Lower lobe of right lung (tissue), 2 donors: Measurements from ENCODE around the gene ELAVL4. TPM values are rescaled to one million over a fixed set of nuclear protein-coding genes. Genes with fewer than 3 reads are reported as not detected.

ENCODE experiments used
- ATAC-seq, 2 donors: fragments of 200-7000 bp; cut with Tn5 transposase; one replicate each; pipeline ENCODE4 v1.9.1; 2020 to 2022; ENCODE audit warnings: mild to moderate bottlenecking in 2 of 2, moderate library complexity in 2 of 2
- DNase-seq: peaks from one replicate; pipeline ENCODE4 v3.0.0-alpha.2; 2020
- H3K27ac ChIP-seq: fragments of 200-600 bp; one replicate; pipeline ENCODE4 v1.8.0; 2022
- H3K27me3 ChIP-seq: fragments of 200-600 bp; one replicate; pipeline ENCODE4 v1.8.0; 2022; ENCODE audit warnings: low read depth
- H3K36me3 ChIP-seq: fragments of 200-600 bp; one replicate; pipeline ENCODE4 v1.8.0; 2022; ENCODE audit warnings: mild to moderate bottlenecking
- H3K4me1 ChIP-seq: fragments of 200-600 bp; one replicate; pipeline ENCODE4 v1.8.0; 2022
- H3K4me3 ChIP-seq: fragments of 200-600 bp; one replicate; pipeline ENCODE4 v1.8.0; 2022; ENCODE audit warnings: mild to moderate bottlenecking
- H3K9me3 ChIP-seq: fragments of 200-600 bp; one replicate; pipeline ENCODE4 v1.8.0; 2022
- intact Hi-C: fragments of 100-400 bp; cut with DNase I; formaldehyde crosslinking; loops from one replicate; pipeline ENCODE4 v1.11.0; 2022
- total RNA-seq: library from RNA; stranded (reverse); fragmentation: NEBNext Ultra II Directional; extraction: Animal tissue kit (Norgen Biotek cat#: 25700); gene quantifications from one replicate; pipeline ENCODE4 v1.2.1, GENCODE V29; 2021
- TF ChIP-seq, protein P1 (sequence below): fragments of 200-600 bp; IDR thresholded peaks from one replicate; pipeline ENCODE4 v1.8.0; 2022; ENCODE audit warnings: antibody characterized with exemption, mild to moderate bottlenecking
- donor health status: DM: no; HTN: yes; CAD: no; lungs with severe emphysema.

Gene ELAVL4
- total RNA-seq, 1 donor from 2014 or later = not detected

DNA sequence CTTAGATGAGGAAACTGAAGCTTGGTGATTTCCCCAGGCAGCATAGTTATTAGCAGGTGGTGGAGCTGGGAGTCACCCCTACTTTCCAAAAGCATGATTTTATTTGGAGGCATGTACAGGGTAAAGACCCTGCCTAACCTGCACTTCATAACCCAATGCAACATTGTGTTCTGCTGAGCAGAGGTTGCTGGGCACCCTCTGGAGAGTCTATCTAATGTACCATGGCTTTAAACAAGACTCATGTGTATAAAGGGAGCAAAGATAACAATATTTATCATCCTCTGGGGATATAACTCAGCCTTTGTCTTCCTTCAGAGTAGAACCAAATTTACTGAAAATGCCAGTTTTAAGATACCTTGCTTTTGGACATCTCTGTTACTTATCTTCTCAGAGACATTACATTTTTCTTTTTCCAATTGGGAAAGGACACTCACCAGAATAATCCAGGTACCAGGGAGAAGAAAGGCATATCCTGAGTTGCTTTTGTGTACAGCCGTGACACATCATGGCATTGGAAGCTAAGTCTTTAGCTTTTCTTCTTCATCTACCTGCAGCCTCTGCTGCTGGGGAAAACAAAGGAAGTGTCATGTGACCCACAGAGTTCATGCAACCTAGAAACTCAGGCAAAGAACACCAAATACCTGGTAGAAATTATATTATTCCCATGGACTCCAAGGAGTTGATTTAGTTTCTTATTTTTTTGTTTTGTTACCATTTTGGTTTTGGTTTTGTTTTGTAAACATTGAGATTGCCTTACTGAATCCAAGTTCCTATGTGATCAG is 39.6 kb downstream of the ELAVL4 start:
- ATAC-seq (no peak), DNase-seq (no peak)
- TF ChIP-seq, protein P1, sequence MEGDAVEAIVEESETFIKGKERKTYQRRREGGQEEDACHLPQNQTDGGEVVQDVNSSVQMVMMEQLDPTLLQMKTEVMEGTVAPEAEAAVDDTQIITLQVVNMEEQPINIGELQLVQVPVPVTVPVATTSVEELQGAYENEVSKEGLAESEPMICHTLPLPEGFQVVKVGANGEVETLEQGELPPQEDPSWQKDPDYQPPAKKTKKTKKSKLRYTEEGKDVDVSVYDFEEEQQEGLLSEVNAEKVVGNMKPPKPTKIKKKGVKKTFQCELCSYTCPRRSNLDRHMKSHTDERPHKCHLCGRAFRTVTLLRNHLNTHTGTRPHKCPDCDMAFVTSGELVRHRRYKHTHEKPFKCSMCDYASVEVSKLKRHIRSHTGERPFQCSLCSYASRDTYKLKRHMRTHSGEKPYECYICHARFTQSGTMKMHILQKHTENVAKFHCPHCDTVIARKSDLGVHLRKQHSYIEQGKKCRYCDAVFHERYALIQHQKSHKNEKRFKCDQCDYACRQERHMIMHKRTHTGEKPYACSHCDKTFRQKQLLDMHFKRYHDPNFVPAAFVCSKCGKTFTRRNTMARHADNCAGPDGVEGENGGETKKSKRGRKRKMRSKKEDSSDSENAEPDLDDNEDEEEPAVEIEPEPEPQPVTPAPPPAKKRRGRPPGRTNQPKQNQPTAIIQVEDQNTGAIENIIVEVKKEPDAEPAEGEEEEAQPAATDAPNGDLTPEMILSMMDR = no peak

DNA sequence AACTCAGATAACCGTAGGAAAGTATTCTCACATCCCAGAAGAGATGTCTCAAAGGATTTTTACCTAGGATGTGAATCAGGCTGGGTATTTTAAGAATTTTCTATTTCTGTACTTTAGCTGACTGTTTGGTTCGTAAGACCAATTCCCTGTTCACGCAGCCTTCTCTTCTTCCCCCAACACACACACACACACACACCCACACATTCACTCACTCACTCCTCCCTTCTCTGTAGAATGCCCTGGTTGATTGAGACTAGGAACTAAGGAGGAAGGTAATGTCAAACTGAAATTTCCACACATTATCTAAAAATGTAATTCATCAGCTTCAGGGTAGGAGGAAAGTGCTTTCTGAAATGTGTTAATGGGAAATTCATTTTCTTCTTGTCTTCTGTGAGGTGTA is 43.5 kb downstream of the ELAVL4 start:
- H3K9me3 ChIP-seq = no peaks in the 10 kb centered on the region
- DNase-seq (no peak), ATAC-seq (no peak)
- H3K27ac ChIP-seq = no peak overlapping the region
- no peaks in the 10 kb centered on the region for H3K4me1 ChIP-seq
- no peak overlapping the region for H3K4me3 ChIP-seq
- no peaks in the 10 kb centered on the region for H3K36me3 ChIP-seq
- intact Hi-C loops = no loop called here
- H3K27me3 ChIP-seq = no peaks in the 10 kb centered on the region
- TF ChIP-seq, protein P1 = no peak

More for the DNA sequence above, 39.6 kb downstream of the ELAVL4 start:
- H3K9me3 ChIP-seq = no peaks in the 10 kb centered on the region
- H3K27ac ChIP-seq = no peak overlapping the region
- no peaks in the 10 kb centered on the region for H3K36me3 ChIP-seq
- H3K4me3 ChIP-seq = no peak overlapping the region
- no peaks in the 10 kb centered on the region for H3K4me1 ChIP-seq
- intact Hi-C loops = no loop called here
- no peaks in the 10 kb centered on the region for H3K27me3 ChIP-seq

GRCh38 chr1:50155541-50155940 is 46.8 kb downstream of the ELAVL4 start:
- intact Hi-C loops = no loop called here
- H3K4me1 ChIP-seq = no peaks in the 10 kb centered on the region
- H3K27me3 ChIP-seq = no peaks in the 10 kb centered on the region
- no peaks in the 10 kb centered on the region for H3K36me3 ChIP-seq
- H3K4me3 ChIP-seq = no peak overlapping the region
- H3K9me3 ChIP-seq = no peaks in the 10 kb centered on the region
- ATAC-seq (peak in 1 of 2 donors; percentile 48), DNase-seq (no peak)
- H3K27ac ChIP-seq = no peak overlapping the region
- TF ChIP-seq, protein P1 = no peak

GRCh38 chr1:50156241-50157010 is 47.7 kb downstream of the ELAVL4 start:
- H3K27ac ChIP-seq = no peak overlapping the region
- intact Hi-C loops = no loop called here

DNA sequence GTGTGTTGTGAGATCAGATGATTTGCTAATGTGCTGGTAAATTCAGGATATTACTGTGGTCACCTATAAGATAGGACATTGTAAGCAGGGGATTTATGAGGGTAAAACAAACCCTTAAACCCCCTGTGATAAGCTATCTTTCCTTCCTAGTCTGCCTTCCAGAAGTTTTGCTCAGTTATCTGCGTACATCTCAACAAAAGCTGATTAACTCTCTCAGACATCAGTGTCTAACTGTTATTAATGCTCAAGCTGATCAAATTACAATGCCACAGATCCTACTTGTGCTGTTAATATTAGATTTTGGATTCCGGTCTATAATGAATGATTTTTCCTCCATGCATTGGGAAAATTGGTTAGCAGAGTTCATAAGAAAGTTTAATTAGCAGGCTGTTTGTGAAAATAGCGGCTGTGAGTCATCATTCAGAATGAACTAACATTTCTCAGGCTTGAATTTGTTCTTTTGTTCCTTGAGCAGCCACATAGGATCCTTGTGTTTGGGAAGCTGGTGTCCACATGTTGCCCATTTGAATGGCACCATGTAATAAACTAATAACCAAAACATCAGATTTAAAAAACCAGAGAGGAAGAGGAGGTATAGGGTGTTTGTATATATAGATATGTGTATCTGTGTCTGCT is 48.7 kb downstream of the ELAVL4 start:
- Histone ChIP-seq H3K27ac (no peak overlapping the region), H3K4me1 (no peaks in the 10 kb centered on the region), H3K4me3 (no peak overlapping the region), H3K27me3 (no peaks in the 10 kb centered on the region), H3K9me3 (no peaks in the 10 kb centered on the region), H3K36me3 (no peaks in the 10 kb centered on the region)
- intact Hi-C loops = no loop called here
- TF ChIP-seq, protein P1 = no peak
- no peak for DNase-seq
- no peak for ATAC-seq

More at GRCh38 chr1:50156241-50157010, 47.7 kb downstream of the ELAVL4 start:
- DNase-seq (no peak), ATAC-seq (no peak)
- Histone ChIP-seq H3K36me3 (no peaks in the 10 kb centered on the region), H3K4me1 (no peaks in the 10 kb centered on the region), H3K27me3 (no peaks in the 10 kb centered on the region), H3K4me3 (no peak overlapping the region), H3K9me3 (no peaks in the 10 kb centered on the region)
- TF ChIP-seq, protein P1 = no peak
